HG03280 (cell line): ENCODE data around the gene IFNA14.
"Not testable (repeated sequence)": the region's sequence is repeated elsewhere in the genome, so short reads cannot be mapped to it uniquely, and the experiment has no call there.

Source experiments
- ATAC-seq: cut with Tn5 transposase; IDR thresholded peaks from one replicate; pipeline ENCODE4 v1.9.1; 2021; ENCODE audit warnings: mild to moderate bottlenecking, moderate library complexity; ENCODE audit not compliant: unreplicated experiment

The IFNA14 gene

DNA sequence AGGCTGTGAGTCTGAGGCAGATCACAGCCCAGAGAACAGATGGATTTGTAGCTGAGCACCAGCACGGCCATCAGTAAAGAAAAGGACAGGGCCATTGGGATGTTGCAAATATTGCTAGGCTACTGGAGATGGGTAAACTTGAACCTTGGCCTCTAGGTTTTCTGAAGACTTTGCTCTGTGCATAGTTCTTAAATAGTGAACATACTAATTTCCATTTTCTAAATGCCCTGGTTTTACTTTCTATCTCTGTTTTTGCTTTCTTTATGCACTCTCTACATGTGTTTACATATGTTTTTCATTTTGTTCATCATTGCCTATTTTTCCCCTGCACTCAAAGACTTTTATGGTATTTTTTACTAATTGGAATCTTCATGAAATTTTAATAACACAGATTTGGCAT lies 22.6 kb downstream of the IFNA14 start, which contains the start of gene IFNA16:
IFNA16 (minus strand) TSS at position 101 of the 400 bp plus-strand sequence; CDS start at position 95, 6 bp downstream.
- not testable (repeated sequence) for ATAC-seq

DNA sequence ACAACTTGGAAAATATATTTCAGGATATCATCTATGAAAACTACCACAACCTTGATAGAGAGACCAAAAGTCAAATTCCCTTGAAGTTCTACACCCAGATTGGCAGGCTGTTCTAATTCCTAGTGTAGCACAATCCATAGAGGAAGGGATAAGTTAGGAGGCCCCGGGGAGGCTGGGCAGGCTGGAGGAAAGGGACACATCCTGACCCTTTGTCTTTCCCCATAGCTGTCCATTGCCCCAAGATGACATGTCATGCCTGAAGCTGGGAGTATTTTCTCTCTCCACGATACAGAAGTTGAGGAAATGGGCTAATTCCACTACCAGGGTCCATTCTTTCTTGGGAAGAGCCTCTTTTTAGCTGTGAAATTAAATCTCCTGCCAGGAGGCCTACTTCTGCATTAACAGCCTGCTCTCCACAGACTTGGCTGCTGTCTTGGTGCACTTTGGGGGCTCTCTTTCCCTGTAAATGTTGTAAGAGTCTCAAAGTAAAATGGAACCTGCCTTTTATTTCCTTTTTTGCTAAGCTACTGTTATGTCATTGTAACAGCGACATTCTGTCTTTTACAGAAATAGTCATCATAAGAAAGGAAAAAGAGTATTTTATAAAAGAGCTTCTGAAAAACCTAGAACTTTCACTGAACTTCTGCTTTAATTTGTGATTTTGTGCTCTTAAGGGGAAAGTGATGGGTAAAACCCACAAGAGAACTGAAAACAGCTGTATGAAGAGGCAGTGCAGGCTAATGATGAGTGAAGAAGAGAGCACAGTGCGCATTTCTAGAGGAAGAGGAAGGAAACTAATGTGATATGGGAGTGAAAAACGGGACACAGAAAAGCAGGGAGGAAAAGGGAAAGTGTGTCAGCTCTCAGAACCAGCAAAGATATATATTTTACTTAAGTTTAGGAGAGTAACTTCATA lies 26.1 kb downstream of the IFNA14 start:
- ATAC-seq = peak; percentile 67

DNA sequence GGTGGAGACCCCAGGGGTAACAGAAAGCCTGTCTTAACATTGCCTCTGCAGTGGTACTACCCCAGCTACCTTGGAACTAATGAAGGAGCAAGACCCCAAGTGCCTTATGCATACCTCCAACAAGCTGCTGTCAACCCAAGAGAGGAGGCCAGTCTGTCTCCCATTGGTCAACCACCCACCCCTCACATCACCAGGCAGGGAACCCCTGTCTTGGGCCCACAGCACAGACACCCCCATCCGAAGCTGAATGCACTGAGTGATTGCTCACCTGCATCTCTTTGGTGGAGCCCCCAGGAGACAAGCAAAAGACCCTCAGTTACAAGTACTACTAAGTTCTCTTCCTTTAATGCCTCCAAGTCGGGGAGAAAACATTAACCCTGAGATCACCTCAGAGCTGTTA lies 27.6 kb downstream of the IFNA14 start:
- ATAC-seq = not testable (repeated sequence)

DNA sequence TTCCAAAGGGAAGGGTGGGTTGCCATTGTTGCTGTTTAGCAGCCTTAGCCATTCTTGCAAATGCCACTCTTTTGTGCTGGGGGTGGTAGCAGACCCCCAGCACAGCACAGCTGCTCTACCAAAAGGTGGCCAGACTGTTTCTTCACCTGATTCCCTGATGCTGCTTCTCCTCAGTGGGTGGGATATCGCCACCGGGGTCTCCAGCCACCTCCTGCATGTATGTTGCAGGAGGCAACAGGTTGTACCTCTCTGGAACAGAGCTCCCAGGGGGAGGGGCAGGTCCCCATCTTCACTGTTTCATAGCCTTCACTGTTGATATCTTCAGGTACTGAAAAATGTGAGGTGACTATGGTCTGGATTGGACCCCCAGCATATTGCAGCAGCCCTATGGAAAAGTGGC lies 29.0 kb downstream of the IFNA14 start:
- ATAC-seq = not testable (repeated sequence)

DNA sequence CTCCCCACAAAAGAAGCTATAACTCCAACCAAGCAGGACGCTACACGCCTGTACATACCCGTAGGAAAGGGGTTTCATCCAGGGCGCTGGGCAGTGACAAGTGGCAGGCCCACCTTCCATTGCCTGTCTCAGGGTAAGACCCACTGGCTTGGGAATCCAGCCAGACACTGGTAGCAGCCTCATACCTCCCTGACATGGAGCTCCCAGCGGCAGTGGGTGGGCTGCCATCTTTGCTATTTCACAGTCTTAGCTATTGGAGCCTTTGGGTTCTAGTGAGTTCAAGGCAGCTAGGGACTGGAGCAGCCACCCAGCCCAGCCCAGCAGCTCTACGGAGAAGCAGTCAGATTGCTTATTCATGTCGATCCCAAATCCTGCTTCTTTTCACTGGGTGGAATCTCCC lies 29.5 kb downstream of the IFNA14 start:
- ATAC-seq = no peak

DNA sequence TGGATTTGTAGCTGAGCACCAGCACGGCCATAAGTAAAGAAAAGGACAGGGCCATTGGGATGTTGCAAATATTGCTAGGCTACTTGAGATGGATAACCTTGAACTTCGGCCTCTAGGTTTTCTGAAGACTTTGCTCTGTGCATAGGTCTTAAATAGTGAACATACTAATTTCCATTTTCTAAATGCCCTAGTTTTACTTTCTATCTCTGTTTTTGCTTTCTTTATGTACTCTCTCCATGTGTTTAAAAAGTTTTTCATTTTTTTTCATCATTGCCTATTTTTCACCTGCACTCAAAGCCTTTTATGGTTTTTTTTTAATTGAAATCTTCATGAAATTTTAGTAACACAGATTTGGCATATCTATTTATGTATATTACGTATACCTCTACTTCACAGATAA lies 32.8 kb downstream of the IFNA14 start, which contains the start of gene IFNA10:
IFNA10 (minus strand) TSS at position 101 of the 400 bp plus-strand sequence; CDS start at position 55, 46 bp downstream.
- ATAC-seq = not testable (repeated sequence)

DNA sequence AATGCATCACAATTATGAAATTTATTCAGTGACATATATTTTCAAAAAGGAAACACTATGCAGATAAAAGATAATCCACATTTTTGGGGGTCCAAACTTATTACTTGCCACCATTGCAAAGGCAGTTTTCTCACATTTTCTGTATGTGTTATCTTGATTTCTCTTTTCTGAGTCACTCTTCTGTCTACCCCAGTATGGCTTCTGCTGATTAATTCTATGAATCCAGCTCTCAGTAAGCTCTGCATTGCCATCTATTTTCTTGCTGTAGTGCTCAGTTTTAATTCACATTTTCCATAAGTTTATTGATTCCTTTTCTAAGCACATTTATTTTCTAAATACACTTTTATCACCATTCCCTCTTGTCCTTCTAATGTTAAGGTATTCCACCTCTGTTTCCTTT lies 34.6 kb downstream of the IFNA14 start:
- ATAC-seq = no peak

DNA sequence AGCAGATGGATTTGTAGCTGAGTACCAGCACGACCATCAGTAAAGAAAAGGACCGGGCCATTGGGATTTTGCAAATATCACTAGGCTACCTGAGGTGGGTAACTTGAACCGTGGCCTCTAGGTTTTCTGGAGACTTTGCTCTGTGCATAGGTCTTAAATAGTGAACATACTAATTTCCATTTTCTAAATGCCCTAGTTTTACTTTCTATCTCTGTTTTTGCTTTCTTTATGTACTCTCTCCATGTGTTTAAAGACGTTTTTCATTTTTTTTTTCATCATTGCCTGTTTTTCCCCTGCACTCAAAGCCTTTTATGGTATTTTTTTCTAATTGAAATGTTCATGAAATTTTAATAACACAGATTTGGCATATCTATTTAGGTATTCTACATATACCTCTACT lies 37.7 kb downstream of the IFNA14 start, which contains the start of gene IFNA7:
IFNA7 (minus strand) TSS at position 101 of the 400 bp plus-strand sequence; CDS start at position 61, 40 bp downstream.
- ATAC-seq = not testable (repeated sequence)

DNA sequence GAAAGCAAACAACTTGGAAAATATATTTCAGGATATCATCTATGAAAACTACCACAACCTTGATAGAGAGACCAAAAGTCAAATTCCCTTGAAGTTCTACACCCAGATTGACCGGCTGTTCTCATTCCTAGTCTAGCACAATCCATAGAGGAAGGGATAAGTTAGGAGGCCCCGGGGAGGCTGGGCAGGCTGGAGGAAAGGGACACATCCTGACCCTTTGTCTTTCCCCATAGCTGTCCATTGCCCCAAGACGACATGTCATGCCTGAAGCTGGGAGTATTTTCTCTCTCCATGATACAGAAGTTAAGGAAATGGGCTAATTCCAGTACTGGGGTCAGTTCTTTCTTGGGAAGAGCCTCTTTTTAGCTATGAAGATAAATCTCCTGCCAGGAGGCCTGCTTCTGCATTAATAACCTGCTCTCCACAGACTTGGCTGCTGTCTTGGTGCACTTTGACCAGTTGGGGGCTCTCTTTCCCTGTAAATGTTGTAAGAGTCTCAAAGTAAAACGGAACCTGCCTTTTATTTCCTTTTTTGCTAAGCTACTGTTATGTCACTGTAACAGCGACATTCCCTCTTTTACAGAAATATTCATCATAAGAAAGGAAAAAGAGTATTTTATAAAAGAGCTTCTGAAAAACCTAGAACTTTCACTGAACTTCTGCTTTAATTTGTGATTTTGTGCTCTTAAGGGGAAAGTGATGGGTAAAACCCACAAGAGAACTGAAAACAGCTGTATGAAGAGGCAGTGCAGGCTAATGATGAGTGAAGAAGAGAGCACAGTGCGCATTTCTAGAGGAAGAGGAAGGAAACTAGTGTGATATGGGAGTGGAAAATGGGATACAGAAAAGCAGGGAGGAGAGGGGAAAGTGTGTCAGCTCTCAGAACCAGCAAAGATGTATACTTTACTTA lies 44.7 kb downstream of the IFNA14 start:
- ATAC-seq = peak; percentile 88
